GM12878 (cell line): ENCODE data around the gene LSP1. TPM values are rescaled to one million over a fixed set of nuclear protein-coding genes. Genes with fewer than 3 reads are reported as not detected.

ENCODE experiments used
- ATAC-seq: fragments of 200-7000 bp; cut with Tn5 transposase; 3 replicates; pipeline ENCODE4 v1.9.1; 2020; ENCODE audit warnings: mild to moderate bottlenecking, moderate library complexity
- BruUV-seq: library from RNA; stranded (reverse); fragments of 400-500 nt; replicated peaks from 2 replicates; lab custom pipeline; 2021; lab: Mats Ljungman, UMichigan
- CTCF ChIA-PET: fragments of 300-600 bp; sonication (Branson Sonifier 250); formaldehyde crosslinking; extraction: SDS; loops from one replicate; lab custom pipeline; 2021; ENCODE audit warnings: inconsistent platforms; lab: Yijun Ruan, JAX
- POLR2A ChIA-PET: fragments of 350-600 bp; formaldehyde crosslinking; extraction: SDS; loops from one replicate; lab custom pipeline; 2021; ENCODE audit warnings: inconsistent platforms; lab: Charles Lee
- RAD21 ChIA-PET: fragments of 300-600 bp; sonication (Branson Sonifier 250); formaldehyde crosslinking; loops from one replicate; lab custom pipeline; 2023; ENCODE audit warnings: antibody characterized with exemption; ENCODE audit not compliant: unreplicated experiment; lab: Charles Lee
- SMC1A ChIA-PET: fragments of 300-600 bp; sonication (Branson Sonifier 250); formaldehyde crosslinking; loops from one replicate; lab custom pipeline; 2023; ENCODE audit not compliant: unreplicated experiment, uncharacterized antibody; lab: Charles Lee
- DNase-seq: peaks from one replicate; pipeline ENCODE4 v3.0.0-alpha.2; 2011; ENCODE audit warnings: low read depth, low spot score
- FAIRE-seq: peaks from 3 replicates; lab custom pipeline; 2011; peaks lifted over from hg19 to GRCh38; lab: Jason Lieb, UNC
- H2AFZ ChIP-seq: 2 replicates; pipeline ENCODE4 v1.6.0; 2011; ENCODE audit warnings: low read depth, low read length, control low read depth; ENCODE audit not compliant: control insufficient read depth
- H3K27ac ChIP-seq: 2 replicates; pipeline ENCODE4 v1.5.1; 2011; ENCODE audit warnings: control low read depth; ENCODE audit not compliant: control insufficient read depth, insufficient read depth
- H3K27me3 ChIP-seq, 2 experiments: replicated peaks in 1 of 2; 2 replicates each; pipeline versions ENCODE4 v1.6.0 to v1.6.1; 2011; ENCODE audit warnings: low read length in 1 of 2; ENCODE audit not compliant: control insufficient read depth in 2 of 2, insufficient read depth in 2 of 2
- H3K36me3 ChIP-seq, 2 experiments: 2 replicates each; pipeline ENCODE4 v1.5.1; 2011; ENCODE audit warnings: low read length in 1 of 2; ENCODE audit not compliant: control insufficient read depth in 2 of 2, insufficient read depth in 2 of 2
- H3K4me1 ChIP-seq: 2 replicates; pipeline ENCODE4 v1.6.1; 2011; ENCODE audit warnings: mild to moderate bottlenecking, low read length, moderate library complexity, mixed read lengths; ENCODE audit not compliant: control insufficient read depth, insufficient read depth
- H3K4me2 ChIP-seq: 2 replicates; pipeline ENCODE4 v1.6.0; 2011; ENCODE audit warnings: control low read depth; ENCODE audit not compliant: control insufficient read depth, insufficient read depth
- H3K4me3 ChIP-seq: fragments of 200-600 bp; sonication (generic); 2 replicates; pipeline ENCODE4 v1.5.1; 2016
- H3K79me2 ChIP-seq: 2 replicates; pipeline ENCODE4 v1.6.0; 2011; ENCODE audit warnings: low read length; ENCODE audit not compliant: control insufficient read depth, insufficient read depth
- H3K9ac ChIP-seq: 2 replicates; pipeline ENCODE4 v1.8.0; 2011; ENCODE audit warnings: low read length, control low read depth, mixed read lengths; ENCODE audit not compliant: control insufficient read depth, insufficient read depth
- H3K9me3 ChIP-seq: replicated peaks from 3 replicates; pipeline ENCODE4 v1.5.1; 2011; ENCODE audit warnings: mild to moderate bottlenecking, low read length; ENCODE audit not compliant: control insufficient read depth, insufficient read depth
- H4K20me1 ChIP-seq: 2 replicates; pipeline ENCODE4 v1.6.0; 2011; ENCODE audit not compliant: control insufficient read depth, insufficient read depth
- ATF3 ChIP-seq: IDR thresholded peaks from 2 replicates; pipeline ENCODE4 v1.6.1; 2011; ENCODE audit warnings: low read depth, mild to moderate bottlenecking, low read length, moderate library complexity, borderline replicate concordance; ENCODE audit errors: extremely low read depth
- CTCF ChIP-seq, 3 experiments: IDR thresholded peaks in 2 of 3; conservative IDR thresholded peaks in 1 of 3; 2 replicates each; pipeline ENCODE4 v1.5.1; 2011; ENCODE audit warnings: low read depth in 3 of 3, low read length in 3 of 3, mild to moderate bottlenecking in 3 of 3, control low read depth in 2 of 3, moderate library complexity in 2 of 3, inconsistent platforms in 1 of 3, mixed read lengths in 1 of 3; ENCODE audit not compliant: control insufficient read depth in 2 of 3, insufficient read depth in 1 of 3; ENCODE audit errors: extremely low read depth in 1 of 3
- ESRRA ChIP-seq: IDR thresholded peaks from 2 replicates; pipeline ENCODE4 v1.6.1; 2012; ENCODE audit warnings: mild to moderate bottlenecking, low read length, improper control_type of control experiment
- HSF1 ChIP-seq: fragments of 150-350 bp; IDR thresholded peaks from 2 replicates; pipeline ENCODE4 v1.6.1; 2014; ENCODE audit warnings: mild to moderate bottlenecking, low read depth, low read length
- IKZF1 ChIP-seq: fragments of 450-650 bp; conservative IDR thresholded peaks from 2 replicates; pipeline ENCODE4 v1.6.1; 2017; ENCODE audit warnings: antibody characterized with exemption, mild to moderate bottlenecking
- SKIL ChIP-seq: fragments of 450-650 bp; IDR thresholded peaks from 2 replicates; pipeline ENCODE4 v1.6.1; 2017; ENCODE audit warnings: mild to moderate bottlenecking, low read depth, inconsistent platforms; ENCODE audit not compliant: poor library complexity, severe bottlenecking
- SMARCA5 ChIP-seq: fragments of 450-650 bp; IDR thresholded peaks from 2 replicates; pipeline ENCODE4 v1.6.1; 2017; ENCODE audit warnings: mild to moderate bottlenecking
- ZNF687 ChIP-seq: fragments of 450-650 bp; IDR thresholded peaks from 2 replicates; pipeline ENCODE4 v1.6.1; 2017; ENCODE audit warnings: mild to moderate bottlenecking, moderate library complexity
- WGBS: methylation state at CpG from one replicate; pipeline ENCODE4 v1.1.6; 2016; ENCODE audit warnings: low lambda C conversion rate; ENCODE audit not compliant: insufficient replicate concordance, insufficient coverage; ENCODE audit errors: missing lambda C conversion rate; 5-methylcytosine and 5-hydroxymethylcytosine counted together
- in situ Hi-C: fragments of 300-500 bp; cut with MboI; formaldehyde crosslinking; loops from 9 replicates; pipeline ENCODE4 v1.14.3; 2018; ENCODE audit warnings: mixed read lengths
- intact Hi-C: fragments of 100-400 bp; cut with micrococcal nuclease; formaldehyde crosslinking; loops from one replicate; pipeline ENCODE4 v1.14.2; 2022; ENCODE audit not compliant: unreplicated experiment
- polyA plus RNA-seq, 11 experiments: library from polyadenylated mRNA; depleted of rRNA in 4 of 11; unstranded in 6 of 11; stranded (reverse) in 5 of 11; fragments of >200 nt; fragmentation: Nextera tagmentation in 4 of 11; fragmentation: Illumina TruSeq in 1 of 11; extraction: Ambion mirVana in 4 of 11; extraction: Trizol in 1 of 11; gene quantifications; 1 replicate in 1 of 11; 2 replicates in 10 of 11; pipeline versions ENCODE4 v1.2.1 to v1.2.3, GENCODE V29; 2011 to 2016; ENCODE audit warnings: inconsistent platforms in 2 of 11, missing spikeins in 2 of 11, low read depth in 1 of 11
- total RNA-seq, 4 experiments: library from RNA; depleted of rRNA in 3 of 4; stranded (reverse); fragments of >200 nt in 3 of 4; fragmentation: Illumina TruSeq in 1 of 4; extraction: Trizol in 1 of 4; gene quantifications; 2 replicates each; pipeline versions ENCODE4 v1.2.1 to v1.2.3, GENCODE V29; 2013 to 2021

LSP1 gene
- total and polyA plus RNA-seq, 10 of the 15 experiments (the other 5 are each of a cell fraction or from before 2014, with no cell fraction given) = 19.2 to 488 (median 369) TPM

- Histone ChIP-seq H3K79me2 (peaks cover 46% of the 10 kb centered on the region), H3K36me3 (peaks cover 0 to under 1% of the 10 kb centered on the region in 2 experiments; a peak in 1 of 4 replicates), H3K4me2 (peak overlapping the region; percentile 100), H2AFZ (no peak overlapping the region), H4K20me1 (peaks cover 8% of the 10 kb centered on the region; the same call in 1 of the 2 replicates), H3K27me3 (no peaks in the 10 kb centered on the region), H3K4me1 (peaks cover 52% of the 10 kb centered on the region), H3K9me3 (no peaks in the 10 kb centered on the region), H3K9ac (peak overlapping the region; percentile 92; the same call in 1 of the 2 replicates), H3K4me3 (no peak overlapping the region), H3K27ac (peak overlapping the region; percentile 99)
- TF ChIP-seq CTCF (IDR thresholded peaks at IDR 0.05 in 2 of 3, conservative IDR thresholded peaks at IDR 0.05 in 1 of 3; ENCODE audit: control insufficient read depth in 2 of 3, extremely low read depth in 1 of 3, insufficient read depth in 1 of 3, low read depth in 3 of 3, low read length in 3 of 3) (no peak), HSF1 (no peak), SKIL (no peak), ATF3 (no peak), ESRRA (no peak), IKZF1 (no peak), ZNF687 (0 out of 2 replicates have a peak, but pooled peaks have one; percentile 38), SMARCA5 (peak; percentile 95)
- ChIA-PET CTCF (interaction anchor here (0.7 to 5.5 kb wide), 6 partner anchors 31 to 300 kb away, joined by 3 to 23 read pairs (median 6); no protein-coding TSS in a partner anchor), SMC1A (interaction anchor here (0.6 to 1.9 kb wide), 4 partner anchors 15 to 300 kb away, joined by 3 to 6 read pairs (median 5); no protein-coding TSS in a partner anchor), RAD21 (interaction anchor here (1.2 to 1.8 kb wide), 5 partner anchors 12 to 300 kb away, joined by 3 to 10 read pairs (median 5); partner anchors contain the start of gene TNNI2), POLR2A (no interaction called here)
- no TSS peak for BruUV-seq
- ATAC-seq = no peak
- no peak for FAIRE-seq
- intact Hi-C loops (loop anchor here (5.0 kb wide), 2 partner anchors 531 to 551 kb away; partner anchors contain the start of gene TSSC4), in situ Hi-C loops (loop anchor here (5.0 to 10.0 kb wide), 2 partner anchors 531 to 1007 kb away; partner anchors contain the start of genes POLR2L and TSPAN4)
- WGBS = 63% methylated on average over 21 of the region's 21 CpGs
- no peak for DNase-seq
These were observed 1.3 kb upstream of the LSP1 start for GRCh38 chr11:1851468-1852180.
